GM12865 (cell line): ENCODE results near the gene SAP30BP.

ENCODE experiments used
- DNase-seq: peaks from one replicate; pipeline ENCODE4 v3.0.0; 2010; ENCODE audit warnings: low read depth
- H3K4me3 ChIP-seq: 2 replicates; pipeline ENCODE4 v1.5.1; 2011; ENCODE audit warnings: mild to moderate bottlenecking, low read depth, low read length, control low read depth
- CTCF ChIP-seq: IDR thresholded peaks from 2 replicates; pipeline ENCODE4 v1.5.1; 2011; ENCODE audit warnings: low read length, control low read depth, low read depth, inconsistent platforms; ENCODE audit not compliant: insufficient read depth; ENCODE audit errors: missing control alignments

The SAP30BP gene

GRCh38 chr17:75722076-75722475 is 54.9 kb downstream of the SAP30BP start:
- DNase-seq: no peak
- H3K4me3 ChIP-seq: no peak overlapping the region
- no peak for TF ChIP-seq CTCF

GRCh38 chr17:75722542-75723095 is 55.5 kb downstream of the SAP30BP start:
- DNase-seq: no peak
- no peak overlapping the region for H3K4me3 ChIP-seq
- no peak for TF ChIP-seq CTCF

DNA sequence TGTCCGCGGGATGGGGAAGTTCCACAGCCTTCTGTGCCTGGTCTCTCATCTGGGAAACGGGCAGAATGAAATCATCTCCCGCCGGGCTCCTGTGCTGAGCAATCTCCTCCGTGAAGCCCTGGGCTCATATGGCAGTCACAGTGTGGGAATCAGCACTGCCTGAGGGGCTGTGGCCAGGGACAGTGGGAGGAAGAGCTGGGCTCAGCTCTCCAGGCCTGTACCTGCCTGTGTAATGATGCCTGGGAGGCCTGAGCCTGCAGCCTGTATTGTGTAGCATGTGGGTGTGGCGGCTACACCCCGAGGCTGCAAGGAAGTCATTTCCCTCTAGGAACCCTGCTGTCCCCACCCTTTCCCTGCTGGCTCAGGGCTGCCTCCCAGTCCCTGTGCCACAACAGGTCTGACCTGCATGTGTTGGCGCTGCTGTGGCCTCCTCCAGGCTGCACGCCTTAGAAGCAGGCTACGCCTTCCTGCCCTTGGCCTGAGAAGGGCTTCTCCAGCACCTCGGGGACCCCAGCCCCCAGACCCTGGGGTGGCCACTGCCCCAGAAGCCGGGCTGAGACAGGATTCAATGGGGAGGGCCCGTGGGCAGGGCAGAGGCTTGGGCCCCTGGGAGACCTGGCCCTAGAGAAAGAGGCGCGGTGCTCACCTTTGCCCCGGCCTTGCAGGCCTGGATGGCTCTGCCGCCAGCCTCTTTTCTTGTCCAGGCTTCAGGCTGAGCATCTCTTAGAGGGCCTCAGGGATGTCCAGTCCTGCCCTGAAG is 56.2 kb downstream of the SAP30BP start:
- DNase-seq: no peak
- H3K4me3 ChIP-seq: no peak overlapping the region
- no peak for TF ChIP-seq CTCF

DNA sequence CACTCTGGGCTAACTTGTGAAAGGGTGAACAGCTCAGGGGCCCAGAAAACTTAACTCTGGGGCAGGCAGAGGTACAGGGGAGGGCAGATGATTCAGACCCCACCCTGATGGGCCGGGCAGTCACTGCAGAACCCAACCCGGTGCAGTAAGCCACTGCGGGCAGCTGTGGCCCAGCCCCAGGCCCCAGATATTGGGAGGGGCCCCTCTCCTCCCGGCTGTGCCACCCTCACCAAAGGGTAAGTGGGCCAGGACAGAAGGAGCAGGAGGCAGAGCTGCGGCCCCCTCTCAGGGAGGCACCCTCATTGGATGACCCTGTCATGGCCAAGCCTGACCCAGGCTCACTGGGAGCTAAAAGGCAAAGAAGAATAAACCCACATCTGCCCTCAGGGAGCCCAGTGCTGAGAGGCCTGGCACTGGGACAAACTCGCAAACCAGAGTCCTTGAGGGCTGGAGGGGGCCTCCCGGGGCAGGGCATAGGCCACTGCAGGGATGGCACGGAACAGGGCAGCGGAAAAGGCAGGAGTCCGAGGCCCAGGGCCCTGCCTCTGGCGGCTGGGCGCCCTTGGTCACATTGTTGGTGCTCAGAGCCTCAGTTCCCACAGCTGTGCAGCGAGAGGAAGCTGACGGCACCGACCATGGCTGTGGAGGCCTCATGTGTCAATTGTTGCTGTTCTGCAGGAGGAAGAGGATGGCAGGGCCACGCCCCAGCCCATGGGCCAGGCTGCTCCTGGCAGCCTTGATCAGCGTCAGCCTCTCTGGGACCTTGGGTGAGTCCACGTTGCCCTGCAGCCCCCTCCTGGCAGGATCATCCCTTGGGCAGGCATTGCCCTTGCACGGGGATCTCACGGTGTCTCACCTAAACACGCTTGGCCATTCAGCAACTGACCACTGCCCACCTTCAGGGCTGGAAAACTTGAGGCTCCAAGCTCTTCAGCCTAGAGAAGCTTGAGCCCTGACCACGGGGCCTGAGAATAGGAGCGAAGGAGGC is 57.2 kb downstream of the SAP30BP start:
- H3K4me3 ChIP-seq: no peak overlapping the region
- DNase-seq: no peak
- no peak for TF ChIP-seq CTCF

DNA sequence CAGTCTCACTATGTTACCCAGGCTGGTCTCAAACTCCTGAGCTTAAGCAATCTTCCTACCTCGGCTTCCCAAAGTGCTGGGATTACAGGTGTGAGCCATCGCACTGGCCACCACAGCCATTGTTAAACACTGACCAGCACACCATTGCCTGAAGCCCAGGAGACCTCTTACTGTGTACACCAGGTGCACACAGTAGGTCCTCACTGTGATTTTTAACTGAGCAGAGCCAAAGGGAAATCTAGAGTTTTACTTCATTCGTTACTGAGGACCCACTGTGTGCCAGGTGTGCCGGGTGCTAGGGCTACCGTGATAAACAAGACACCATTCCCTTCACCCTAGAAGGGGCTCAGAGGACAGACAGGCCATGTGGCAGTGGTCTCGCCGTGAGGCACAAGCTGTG is 58.4 kb downstream of the SAP30BP start:
- no peak overlapping the region for H3K4me3 ChIP-seq
- no peak for TF ChIP-seq CTCF
- no peak for DNase-seq

GRCh38 chr17:75727391-75727790 is 60.3 kb downstream of the SAP30BP start:
- TF ChIP-seq CTCF: no peak
- no peak for DNase-seq
- H3K4me3 ChIP-seq: no peak overlapping the region
